ENCODE data around the gene AOAH.

- TF ChIP-seq TAF1 (IDR thresholded peaks at IDR 0.05; ENCODE audit: low read depth): no peak
- no peak for TF ChIP-seq CEBPB (IDR thresholded peaks at IDR 0.05)
- no peak for TF ChIP-seq CREB1 (IDR thresholded peaks at IDR 0.05; ENCODE audit: low read depth)
- TF ChIP-seq TEAD4 (IDR thresholded peaks at IDR 0.05): no peak
- TF ChIP-seq EP300 (IDR thresholded peaks at IDR 0.05; ENCODE audit: borderline replicate concordance): no peak
- TF ChIP-seq NFIC (IDR thresholded peaks at IDR 0.05): no peak
Measured at GRCh38 chr7:36663481-36663880, 60.8 kb downstream of the AOAH start.

Data from Ishikawa (cell line).